Vagina (tissue), 2 donors: Measurements from ENCODE around the gene NINJ2.

Experiments used
- CTCF ChIP-seq, 3 experiments: fragments of 450-650 bp in 2 of 3; fragments of 200-600 bp in 1 of 3; sonication (generic) in 1 of 3; IDR thresholded peaks; one replicate each; pipeline ENCODE4 v1.5.1; 2017 to 2019; ENCODE audit warnings: antibody characterized with exemption in 3 of 3, mild to moderate bottlenecking in 2 of 3, moderate library complexity in 2 of 3
- POLR2A ChIP-seq, 2 donors: fragments of 450-650 bp; IDR thresholded peaks; one replicate each; pipeline ENCODE4 v1.6.1; 2017; ENCODE audit warnings: antibody characterized with exemption in 2 of 2, mild to moderate bottlenecking in 2 of 2, moderate library complexity in 2 of 2
- POLR2AphosphoS5 ChIP-seq, 2 donors: sonication (generic); formaldehyde crosslinking; IDR thresholded peaks; one replicate each; pipeline ENCODE4 v1.9.0; 2017; ENCODE audit warnings: antibody characterized with exemption in 2 of 2, mild to moderate bottlenecking in 2 of 2, low read depth in 1 of 2; ENCODE audit not compliant: insufficient read depth in 1 of 2

GRCh38 chr12:692274-692673, 29.0 kb upstream of the NINJ2 start:
- TF ChIP-seq CTCF (IDR thresholded peaks at IDR 0.05), result no peak
- TF ChIP-seq POLR2A (IDR thresholded peaks at IDR 0.05), result no peak
- no peak for TF ChIP-seq POLR2AphosphoS5 (IDR thresholded peaks at IDR 0.05; ENCODE audit: insufficient read depth in 1 of 2, low read depth in 1 of 2)
